Measurements from ENCODE around the gene COBL. TPM values are rescaled to one million over a fixed set of nuclear protein-coding genes. Genes with fewer than 3 reads are reported as not detected.
A peak's percentile ranks its signal among the peaks of the same experiment; 100 is the strongest.

Gene COBL
- total and polyA plus RNA-seq, 12 donors = 15.5 to 109 (median 87.8) TPM

DNA sequence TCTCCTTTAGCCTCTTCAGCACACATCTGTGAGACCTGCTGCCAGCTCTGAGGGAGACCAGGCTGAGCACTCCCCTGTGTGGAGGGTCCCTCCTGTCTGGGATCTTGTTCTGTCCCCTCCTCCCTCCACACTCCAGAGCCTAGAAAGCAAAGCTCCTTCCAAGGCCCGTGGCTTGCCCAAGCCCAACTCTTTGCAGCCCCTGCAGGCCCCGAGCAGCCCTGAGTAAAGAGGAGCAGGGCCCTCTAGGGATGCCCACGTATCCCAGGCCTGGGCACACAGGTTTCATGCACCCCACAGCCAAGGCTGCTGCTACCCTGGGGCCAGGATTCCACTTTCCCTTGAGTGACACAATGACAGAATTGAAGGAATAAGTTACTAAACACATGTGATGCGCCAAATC is 24.0 kb downstream of the COBL start:
- Histone ChIP-seq H3K4me1 (peaks cover 0 to 61% (median 19%) of the 10 kb centered on the region in 9 donors), H3K4me3 (no peak overlapping the region), H3K36me3 (no peaks in the 10 kb centered on the region), H3K27ac (peak overlapping the region in 3 of 10 donors; percentile 7 to 26 (median 10)), H3K27me3 (no peaks in the 10 kb centered on the region), H3K9me3 (no peaks in the 10 kb centered on the region)
- ATAC-seq (no peak), DNase-seq (no peak)
- 64 to 78% methylated on average over 4 of the region's 4 CpGs for WGBS, 2 donors
- intact Hi-C loops (cut with DNase I) = loop anchor here in 1 of 10 donors (10.0 kb wide), 1 partner anchor 62 kb away; no protein-coding TSS in a partner anchor
- TF ChIP-seq, protein P1, sequence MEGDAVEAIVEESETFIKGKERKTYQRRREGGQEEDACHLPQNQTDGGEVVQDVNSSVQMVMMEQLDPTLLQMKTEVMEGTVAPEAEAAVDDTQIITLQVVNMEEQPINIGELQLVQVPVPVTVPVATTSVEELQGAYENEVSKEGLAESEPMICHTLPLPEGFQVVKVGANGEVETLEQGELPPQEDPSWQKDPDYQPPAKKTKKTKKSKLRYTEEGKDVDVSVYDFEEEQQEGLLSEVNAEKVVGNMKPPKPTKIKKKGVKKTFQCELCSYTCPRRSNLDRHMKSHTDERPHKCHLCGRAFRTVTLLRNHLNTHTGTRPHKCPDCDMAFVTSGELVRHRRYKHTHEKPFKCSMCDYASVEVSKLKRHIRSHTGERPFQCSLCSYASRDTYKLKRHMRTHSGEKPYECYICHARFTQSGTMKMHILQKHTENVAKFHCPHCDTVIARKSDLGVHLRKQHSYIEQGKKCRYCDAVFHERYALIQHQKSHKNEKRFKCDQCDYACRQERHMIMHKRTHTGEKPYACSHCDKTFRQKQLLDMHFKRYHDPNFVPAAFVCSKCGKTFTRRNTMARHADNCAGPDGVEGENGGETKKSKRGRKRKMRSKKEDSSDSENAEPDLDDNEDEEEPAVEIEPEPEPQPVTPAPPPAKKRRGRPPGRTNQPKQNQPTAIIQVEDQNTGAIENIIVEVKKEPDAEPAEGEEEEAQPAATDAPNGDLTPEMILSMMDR (IDR thresholded peaks at IDR 0.05) = no peak

DNA sequence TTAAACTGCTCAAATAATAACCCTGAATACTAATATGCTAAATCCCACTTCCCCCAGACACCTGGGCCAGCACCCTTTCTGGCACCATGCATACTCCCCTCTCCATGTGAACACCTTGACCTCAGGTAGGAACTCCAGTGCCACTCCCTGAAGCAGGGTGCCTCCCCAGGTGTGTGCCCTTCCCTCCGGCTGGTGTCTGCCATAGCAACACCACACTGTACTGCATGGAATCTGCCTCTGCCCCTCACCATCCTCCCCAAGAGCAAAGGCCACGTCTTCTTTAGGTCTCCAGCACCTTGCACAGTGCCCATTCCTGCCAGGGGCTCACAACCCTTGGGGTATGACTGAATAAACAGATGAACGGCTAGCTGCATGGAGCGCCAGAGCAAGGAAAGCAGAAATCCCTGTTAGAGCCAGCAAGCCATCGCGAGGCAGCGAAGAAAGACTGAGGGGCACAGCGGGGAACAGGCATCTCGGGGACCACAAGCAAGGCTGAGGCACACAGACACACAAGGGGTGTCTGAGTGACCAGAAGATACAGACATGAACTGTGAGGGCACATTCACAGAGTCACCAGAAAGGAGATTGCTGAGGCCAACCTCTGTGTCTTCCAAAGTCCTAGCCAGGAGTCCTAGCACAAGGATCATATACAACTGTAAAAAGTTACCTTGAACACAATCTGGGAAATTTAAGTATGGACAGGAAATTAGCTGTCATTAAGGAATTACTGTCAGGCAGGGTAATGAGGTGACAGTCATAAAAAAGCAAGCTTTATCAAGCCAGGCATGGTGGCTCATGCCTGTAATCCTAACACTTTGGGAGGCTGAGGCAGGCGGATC is 25.7 kb downstream of the COBL start:
- TF ChIP-seq, protein P1 (IDR thresholded peaks at IDR 0.05) = no peak
- Histone ChIP-seq H3K27ac (peak overlapping the region in 5 of 10 donors; percentile 7 to 87 (median 85)), H3K27me3 (no peaks in the 10 kb centered on the region), H3K9me3 (no peaks in the 10 kb centered on the region), H3K4me3 (no peak overlapping the region), H3K36me3 (no peaks in the 10 kb centered on the region), H3K4me1 (peaks cover 0 to 61% (median 18%) of the 10 kb centered on the region in 9 donors)
- intact Hi-C loops (cut with DNase I) = loop anchor here in 1 of 10 donors (10.0 kb wide), 1 partner anchor 64 kb away; no protein-coding TSS in a partner anchor
- 90 to 95% methylated on average over 10 of the region's 10 CpGs for WGBS, 2 donors
- DNase-seq (no peak), ATAC-seq (peak in 1 of 8 donors; percentile 10)

DNA sequence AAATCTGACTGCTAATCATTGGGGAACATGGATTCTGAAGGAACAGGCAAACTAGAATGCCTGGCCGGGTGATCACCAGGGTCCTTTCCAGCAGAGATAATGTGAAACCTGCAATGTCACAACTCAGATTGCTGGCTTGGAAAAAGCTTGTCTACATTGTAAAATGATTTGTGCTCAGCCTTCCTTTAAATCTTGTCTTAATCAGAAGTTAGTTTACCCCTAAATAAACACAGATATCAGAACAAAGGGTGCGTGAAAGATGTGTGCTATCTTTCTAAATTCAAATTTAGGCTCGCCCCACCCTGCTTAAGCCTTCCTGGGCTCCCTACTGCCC is 26.3 kb downstream of the COBL start:
- 58 to 59% methylated on average over 3 of the region's 3 CpGs for WGBS, 2 donors
- intact Hi-C loops (cut with DNase I) = loop anchor here in 1 of 10 donors (10.0 kb wide), 1 partner anchor 65 kb away; no protein-coding TSS in a partner anchor
- DNase-seq (no peak), ATAC-seq (no peak)
- Histone ChIP-seq H3K27ac (peak overlapping the region in 6 of 10 donors; percentile 80 to 87 (median 86)), H3K36me3 (no peaks in the 10 kb centered on the region), H3K4me3 (no peak overlapping the region), H3K27me3 (no peaks in the 10 kb centered on the region), H3K4me1 (peaks cover 0 to 57% (median 12%) of the 10 kb centered on the region in 9 donors), H3K9me3 (no peaks in the 10 kb centered on the region)
- TF ChIP-seq, protein P1 (IDR thresholded peaks at IDR 0.05) = no peak

DNA sequence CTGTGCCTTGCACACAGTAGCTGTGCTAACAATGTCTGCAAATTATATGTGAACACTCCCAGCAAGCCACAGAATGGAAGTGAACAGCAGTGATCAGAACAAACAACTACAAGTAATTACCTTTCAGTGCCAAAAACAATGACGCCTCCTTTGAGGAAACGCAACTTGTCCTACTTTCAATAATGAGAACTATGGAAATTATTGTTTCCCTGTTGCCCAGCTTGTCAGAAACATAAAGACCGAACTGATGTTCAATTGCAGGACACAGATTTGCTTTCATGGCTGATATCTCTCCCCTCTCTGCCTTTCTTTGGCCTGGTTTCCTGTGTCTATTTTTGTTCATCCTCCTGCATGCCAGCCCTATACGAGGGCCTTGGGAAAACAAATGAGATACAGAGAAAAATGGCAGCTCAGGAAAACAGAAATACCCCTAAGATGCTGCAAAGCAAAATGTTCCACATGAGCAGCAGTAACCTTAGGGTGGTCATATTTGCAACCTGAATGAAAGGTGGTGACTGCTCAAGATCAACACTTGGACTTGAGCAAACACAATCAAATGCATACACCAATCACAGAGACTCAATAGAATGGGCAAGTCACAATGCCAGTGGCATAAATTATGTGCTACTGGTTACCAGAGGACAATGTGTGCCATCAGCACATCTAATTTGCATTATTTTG is 26.8 kb downstream of the COBL start:
- peaks cover 0 to 52% (median 11%) of the 10 kb centered on the region in 9 donors for H3K4me1 ChIP-seq
- TF ChIP-seq, protein P1 (IDR thresholded peaks at IDR 0.05) = no peak
- peak overlapping the region; percentile 60 to 87 (median 83) for H3K27ac ChIP-seq
- H3K9me3 ChIP-seq = peaks cover 0 to 3% (median 0%) of the 10 kb centered on the region in 11 donors
- no peaks in the 10 kb centered on the region for H3K27me3 ChIP-seq
- 18 to 20% methylated on average over 4 of the region's 4 CpGs for WGBS, 2 donors
- no peaks in the 10 kb centered on the region for H3K36me3 ChIP-seq
- intact Hi-C loops (cut with DNase I) = loop anchor here in 1 of 10 donors (10.0 kb wide), 1 partner anchor 65 kb away; no protein-coding TSS in a partner anchor
- ATAC-seq (peak in 6 of 8 donors; percentile 61 to 86 (median 78)), DNase-seq (no peak)
- H3K4me3 ChIP-seq = peak overlapping the region in 6 of 10 donors; percentile 4 to 25 (median 16)

Measured in heart right ventricle (tissue), 16 donors.